ENCODE measurements around the gene NEK3.
"Not testable (repeated sequence)": the region's sequence is repeated elsewhere in the genome, so short reads cannot be mapped to it uniquely, and the experiment has no call there.

NEK3 gene

GRCh38 chr13:52112591-52112990, 46.8 kb downstream of the NEK3 start:
- no peak for DNase-seq

DNA sequence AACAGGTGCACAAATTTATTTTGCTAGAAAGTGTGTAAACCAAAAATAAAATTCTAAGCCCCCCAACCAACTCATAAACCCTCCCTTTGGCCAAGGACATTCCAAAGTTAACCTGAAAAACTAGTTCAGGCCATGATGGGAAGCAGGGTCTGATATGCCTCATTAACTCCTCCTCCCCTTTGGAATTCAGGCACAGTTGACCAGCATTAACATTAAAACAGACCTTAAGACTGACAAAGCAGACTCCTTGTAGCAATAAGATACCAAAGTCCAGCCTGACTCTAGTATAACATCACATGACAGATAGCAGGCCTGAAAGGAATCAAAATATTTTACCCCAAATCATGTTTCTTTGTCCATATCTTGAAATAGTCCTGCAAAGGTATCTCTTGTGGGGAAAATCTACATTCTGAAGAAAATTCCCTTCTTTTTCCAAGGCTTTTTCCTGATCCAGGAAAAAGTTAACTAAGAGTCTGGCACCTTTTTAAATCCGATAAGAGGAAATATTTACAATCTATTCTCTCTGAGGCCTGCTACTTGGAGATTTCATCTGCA, 50.2 kb downstream of the NEK3 start:
- DNase-seq: no peak

- DNase-seq: no peak
These were observed 53.6 kb downstream of the NEK3 start for GRCh38 chr13:52105841-52106240.

GRCh38 chr13:52104624-52105023, 54.8 kb downstream of the NEK3 start:
- DNase-seq: no peak

- DNase-seq: no peak
These were observed 56.0 kb downstream of the NEK3 start for GRCh38 chr13:52103386-52103785.

GRCh38 chr13:52102423-52102822, 57.0 kb downstream of the NEK3 start:
- DNase-seq: not testable (repeated sequence)

DNA sequence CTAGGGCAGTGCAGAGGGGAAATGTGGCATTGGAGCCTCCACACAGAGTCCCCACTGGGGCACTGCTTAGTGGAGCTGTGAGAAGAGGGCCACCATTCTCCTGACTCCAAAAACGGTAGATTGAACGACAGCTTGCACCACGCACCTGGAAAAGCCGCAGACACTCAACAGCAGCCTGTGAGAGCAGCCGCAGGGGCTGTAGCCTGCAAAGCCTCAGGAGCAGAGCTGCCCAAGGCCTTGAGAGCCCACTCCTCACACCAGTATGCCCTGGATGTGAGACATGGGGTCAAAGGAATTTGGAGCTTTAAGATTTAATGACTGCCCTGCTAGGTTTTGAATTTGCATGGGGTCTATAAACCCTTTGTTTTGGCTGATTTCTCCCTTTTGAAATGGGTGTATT, 62.2 kb downstream of the NEK3 start:
- no peak for DNase-seq

DNA sequence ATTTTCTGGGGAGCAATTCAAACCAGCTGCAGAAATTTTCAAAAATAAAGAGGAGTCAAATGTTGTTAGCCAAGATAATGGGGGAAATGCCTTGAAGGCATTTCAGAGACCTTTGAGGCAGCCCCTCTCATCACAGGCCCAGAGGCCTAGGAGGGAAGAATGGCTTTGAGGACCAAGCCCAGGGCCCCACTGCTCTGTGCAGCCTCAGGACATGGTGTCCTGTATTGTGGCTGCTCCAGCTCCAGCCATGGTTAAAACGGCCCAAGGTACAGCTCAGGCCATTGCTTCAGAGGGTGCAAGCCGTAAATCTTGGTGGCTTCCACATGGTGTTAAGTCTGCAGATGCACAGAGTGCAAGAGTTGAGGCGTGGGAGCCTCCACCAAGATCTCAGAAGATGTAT, 62.6 kb downstream of the NEK3 start:
- DNase-seq: no peak

- DNase-seq: no peak
These were observed 63.3 kb downstream of the NEK3 start for GRCh38 chr13:52096062-52096461.

DNA sequence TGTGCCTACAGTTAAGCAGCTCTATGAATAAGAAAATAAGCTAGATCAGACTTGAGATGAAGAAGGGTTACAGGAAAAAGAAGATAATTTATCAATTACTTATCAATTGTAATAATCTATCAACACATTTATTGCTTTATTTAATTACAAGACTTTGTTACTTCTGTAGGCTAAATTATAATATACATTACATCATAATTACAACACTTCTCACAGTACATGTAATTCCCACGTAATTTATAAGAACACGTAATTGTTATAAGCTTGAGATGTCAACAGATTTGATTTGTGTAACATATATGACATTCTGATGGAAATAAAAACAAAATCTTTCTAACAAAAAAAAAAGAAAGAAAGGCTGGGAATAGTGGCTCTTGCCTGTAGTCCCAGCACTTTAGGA, 67.3 kb downstream of the NEK3 start:
- DNase-seq: no peak

GRCh38 chr13:52091473-52091872, 67.9 kb downstream of the NEK3 start:
- no peak for DNase-seq

- no peak for DNase-seq
These were observed 74.0 kb downstream of the NEK3 start for GRCh38 chr13:52085421-52085820.

GRCh38 chr13:52084981-52085380, 74.4 kb downstream of the NEK3 start:
- not testable (repeated sequence) for DNase-seq
